Breast epithelium (tissue), 3 donors: ENCODE data around the gene FAM193A.

ENCODE experiments used
- POLR2AphosphoS5 ChIP-seq, 3 donors: sonication (generic); formaldehyde crosslinking; IDR thresholded peaks; one replicate each; pipeline ENCODE4 v1.6.1; 2017; ENCODE audit warnings: antibody characterized with exemption in 3 of 3
- TF ChIP-seq, protein P1 (sequence below), 3 donors: fragments of 450-650 bp; IDR thresholded peaks; one replicate each; pipeline ENCODE4 v1.5.1; 2016 to 2017; ENCODE audit warnings: antibody characterized with exemption in 3 of 3, mild to moderate bottlenecking in 3 of 3, moderate library complexity in 3 of 3

DNA sequence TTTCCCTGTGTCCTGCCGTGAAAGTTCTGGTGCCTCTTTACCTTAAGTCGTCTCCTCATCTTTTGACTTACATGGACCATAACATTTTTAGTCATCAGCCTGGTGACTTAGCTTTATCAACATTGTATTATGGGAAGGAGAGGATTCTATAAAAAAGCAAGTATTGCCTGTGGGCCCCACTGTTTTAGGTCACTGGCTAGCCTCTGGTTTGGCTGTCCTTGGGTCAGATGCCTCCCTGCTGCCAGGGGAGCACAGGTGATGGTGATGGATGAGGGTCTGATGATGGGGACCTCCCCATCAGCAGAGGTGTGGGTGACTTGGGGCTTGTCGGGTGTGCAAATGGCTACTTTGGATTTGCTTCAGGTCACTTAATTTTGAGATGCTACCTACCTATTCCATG lies 51.8 kb downstream of the FAM193A start:
- TF ChIP-seq, protein P1, sequence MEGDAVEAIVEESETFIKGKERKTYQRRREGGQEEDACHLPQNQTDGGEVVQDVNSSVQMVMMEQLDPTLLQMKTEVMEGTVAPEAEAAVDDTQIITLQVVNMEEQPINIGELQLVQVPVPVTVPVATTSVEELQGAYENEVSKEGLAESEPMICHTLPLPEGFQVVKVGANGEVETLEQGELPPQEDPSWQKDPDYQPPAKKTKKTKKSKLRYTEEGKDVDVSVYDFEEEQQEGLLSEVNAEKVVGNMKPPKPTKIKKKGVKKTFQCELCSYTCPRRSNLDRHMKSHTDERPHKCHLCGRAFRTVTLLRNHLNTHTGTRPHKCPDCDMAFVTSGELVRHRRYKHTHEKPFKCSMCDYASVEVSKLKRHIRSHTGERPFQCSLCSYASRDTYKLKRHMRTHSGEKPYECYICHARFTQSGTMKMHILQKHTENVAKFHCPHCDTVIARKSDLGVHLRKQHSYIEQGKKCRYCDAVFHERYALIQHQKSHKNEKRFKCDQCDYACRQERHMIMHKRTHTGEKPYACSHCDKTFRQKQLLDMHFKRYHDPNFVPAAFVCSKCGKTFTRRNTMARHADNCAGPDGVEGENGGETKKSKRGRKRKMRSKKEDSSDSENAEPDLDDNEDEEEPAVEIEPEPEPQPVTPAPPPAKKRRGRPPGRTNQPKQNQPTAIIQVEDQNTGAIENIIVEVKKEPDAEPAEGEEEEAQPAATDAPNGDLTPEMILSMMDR (IDR thresholded peaks at IDR 0.05) = no peak
- no peak for TF ChIP-seq POLR2AphosphoS5 (IDR thresholded peaks at IDR 0.05)
